ENCODE results near the gene SERPINA4.
"Not testable (repeated sequence)": the region's sequence is repeated elsewhere in the genome, so short reads cannot be mapped to it uniquely, and the experiment has no call there.

The SERPINA4 gene

GRCh38 chr14:94564381-94564780, 3.1 kb downstream of the SERPINA4 start:
- in situ Hi-C loops (cut with HindIII; ENCODE audit: low sequenced_read_pairs): no loop called here

- in situ Hi-C loops (cut with HindIII; ENCODE audit: low sequenced_read_pairs): no loop called here
Observed at GRCh38 chr14:94568186-94568585, 6.9 kb downstream of the SERPINA4 start.

GRCh38 chr14:94569381-94570001, 8.2 kb downstream of the SERPINA4 start:
- in situ Hi-C loops (cut with HindIII; ENCODE audit: low sequenced_read_pairs): no loop called here

- in situ Hi-C loops (cut with HindIII; ENCODE audit: low sequenced_read_pairs): no loop called here
Observed at GRCh38 chr14:94570002-94570400, 8.8 kb downstream of the SERPINA4 start.

GRCh38 chr14:94570440-94570839, 9.2 kb downstream of the SERPINA4 start:
- in situ Hi-C loops (cut with HindIII; ENCODE audit: low sequenced_read_pairs): no loop called here

GRCh38 chr14:94571395-94571794, 10.2 kb downstream of the SERPINA4 start:
- in situ Hi-C loops (cut with HindIII; ENCODE audit: low sequenced_read_pairs): no loop called here

GRCh38 chr14:94571950-94572349, 10.7 kb downstream of the SERPINA4 start:
- in situ Hi-C loops (cut with HindIII; ENCODE audit: low sequenced_read_pairs): no loop called here

- in situ Hi-C loops (cut with HindIII; ENCODE audit: low sequenced_read_pairs): no loop called here
Observed at GRCh38 chr14:94572637-94573303, 11.5 kb downstream of the SERPINA4 start.

GRCh38 chr14:94573475-94574277, 12.4 kb downstream of the SERPINA4 start:
- in situ Hi-C loops (cut with HindIII; ENCODE audit: low sequenced_read_pairs): no loop called here

- in situ Hi-C loops (cut with HindIII; ENCODE audit: low sequenced_read_pairs): no loop called here
Observed at GRCh38 chr14:94574336-94574735, 13.1 kb downstream of the SERPINA4 start.

GRCh38 chr14:94575730-94576585, 14.7 kb downstream of the SERPINA4 start:
- in situ Hi-C loops (cut with HindIII; ENCODE audit: low sequenced_read_pairs): no loop called here

- in situ Hi-C loops (cut with HindIII; ENCODE audit: low sequenced_read_pairs): not testable (repeated sequence)
Observed at GRCh38 chr14:94577472-94577871, 16.2 kb downstream of the SERPINA4 start.

- in situ Hi-C loops (cut with HindIII; ENCODE audit: low sequenced_read_pairs): no loop called here
Observed at GRCh38 chr14:94578712-94579111, 17.5 kb downstream of the SERPINA4 start.

- in situ Hi-C loops (cut with HindIII; ENCODE audit: low sequenced_read_pairs): no loop called here
Observed at GRCh38 chr14:94581127-94581999, 20.1 kb downstream of the SERPINA4 start, which contains the start of gene SERPINA5. Gene SERPINA5, plus strand, starts transcription at chr14:94581426. Its CDS starts 5,937 bp downstream, at chr14:94587363.

GRCh38 chr14:94582199-94582750, 21.0 kb downstream of the SERPINA4 start:
- in situ Hi-C loops (cut with HindIII; ENCODE audit: low sequenced_read_pairs): no loop called here

- in situ Hi-C loops (cut with HindIII; ENCODE audit: low sequenced_read_pairs): no loop called here
Observed at GRCh38 chr14:94582851-94583250, 21.6 kb downstream of the SERPINA4 start.

- in situ Hi-C loops (cut with HindIII; ENCODE audit: low sequenced_read_pairs): no loop called here
Observed at GRCh38 chr14:94583557-94583956, 22.3 kb downstream of the SERPINA4 start.

GRCh38 chr14:94584591-94585280, 23.5 kb downstream of the SERPINA4 start:
- in situ Hi-C loops (cut with HindIII; ENCODE audit: low sequenced_read_pairs): no loop called here

GRCh38 chr14:94586635-94587034, 25.4 kb downstream of the SERPINA4 start:
- in situ Hi-C loops (cut with HindIII; ENCODE audit: low sequenced_read_pairs): no loop called here

All from DLD1 (cell line).